CD4-positive, alpha-beta T cell treated with Interleukin-17A for 1 hour (primary cell): Measurements from ENCODE around the gene RELT.

Source experiments
- DNase-seq: peaks from one replicate; pipeline ENCODE4 v3.0.0-alpha.2; 2020

Gene RELT

DNA sequence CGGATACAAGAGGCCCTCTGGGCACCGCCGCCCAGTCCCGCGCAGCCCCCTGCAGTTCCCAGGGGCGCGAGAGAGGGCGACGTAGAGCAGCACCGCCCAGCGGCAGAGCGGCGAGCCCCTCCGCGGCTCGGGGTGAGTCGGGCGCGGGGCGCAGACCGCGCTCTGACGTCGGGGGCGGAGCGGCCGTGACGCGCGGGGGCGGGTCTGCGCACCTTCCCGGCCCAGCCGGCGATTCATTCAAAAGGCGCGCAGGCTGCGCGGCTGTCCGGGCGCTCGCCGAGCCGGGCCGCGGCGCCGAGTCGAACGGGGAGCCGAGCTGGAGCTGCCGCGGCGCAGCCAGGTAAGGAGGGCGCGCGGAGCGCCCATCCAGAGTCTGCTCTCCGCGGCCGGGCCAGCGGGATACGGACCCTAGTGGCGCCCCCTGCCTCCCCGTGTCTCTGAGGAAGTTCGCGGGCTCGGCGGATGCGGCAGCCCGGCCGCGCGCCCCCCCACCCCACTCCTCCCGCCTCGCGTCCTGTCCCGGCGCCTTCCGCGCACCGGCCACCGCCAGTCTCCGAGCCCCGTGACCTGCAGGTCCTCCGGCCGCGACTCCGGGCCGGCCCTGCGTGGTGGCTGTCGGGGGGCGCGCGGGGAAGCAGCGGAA, at the start of gene RELT:
Gene RELT, plus strand, starts transcription at position 240 of the 643 bp plus-strand sequence. CDS start 12,738 bp downstream, outside the sequence.
- DNase-seq = peak; percentile 95

DNA sequence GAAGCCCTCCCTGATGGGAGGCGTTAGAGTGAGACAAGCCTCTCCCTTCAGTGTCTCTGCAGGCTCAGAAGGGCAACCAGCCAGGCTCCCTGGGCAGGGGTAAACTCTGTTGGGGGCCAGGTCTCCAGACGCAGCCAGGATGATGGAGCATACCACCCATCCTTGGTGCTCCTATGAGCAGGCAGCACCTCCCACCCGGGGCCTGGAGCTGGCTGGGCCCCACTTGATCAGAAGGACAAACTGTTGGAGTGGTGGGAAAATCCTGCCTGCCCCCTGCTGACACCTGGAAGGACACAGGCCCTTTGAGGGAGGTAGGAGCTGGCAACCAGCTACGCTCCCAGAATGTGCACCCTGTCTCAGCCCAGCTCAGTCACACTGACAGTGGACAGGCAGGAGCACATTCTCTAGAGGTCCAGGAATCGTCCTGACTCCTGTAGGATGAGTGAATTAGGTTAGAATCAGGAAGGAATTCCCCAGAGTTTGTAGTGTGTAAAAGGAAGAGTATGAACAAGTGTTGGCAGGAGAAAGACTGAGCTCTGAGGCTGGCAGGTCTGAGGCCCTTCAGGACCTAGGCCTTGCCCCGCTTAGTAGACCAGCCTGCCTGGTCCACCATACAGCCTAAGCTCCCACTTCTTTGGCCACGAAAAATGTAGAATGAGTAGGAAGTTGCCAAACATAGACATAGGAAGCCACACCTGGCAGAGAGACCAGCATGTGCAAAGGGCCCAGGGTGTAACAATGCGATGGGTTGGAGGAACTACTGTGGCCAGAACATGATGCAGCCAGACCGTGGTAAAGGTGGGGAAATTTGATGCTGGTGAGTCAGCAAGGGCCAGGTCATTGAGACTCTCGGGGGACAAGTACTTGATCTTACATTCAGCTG, 49.0 kb upstream of the RELT start:
- DNase-seq = no peak

DNA sequence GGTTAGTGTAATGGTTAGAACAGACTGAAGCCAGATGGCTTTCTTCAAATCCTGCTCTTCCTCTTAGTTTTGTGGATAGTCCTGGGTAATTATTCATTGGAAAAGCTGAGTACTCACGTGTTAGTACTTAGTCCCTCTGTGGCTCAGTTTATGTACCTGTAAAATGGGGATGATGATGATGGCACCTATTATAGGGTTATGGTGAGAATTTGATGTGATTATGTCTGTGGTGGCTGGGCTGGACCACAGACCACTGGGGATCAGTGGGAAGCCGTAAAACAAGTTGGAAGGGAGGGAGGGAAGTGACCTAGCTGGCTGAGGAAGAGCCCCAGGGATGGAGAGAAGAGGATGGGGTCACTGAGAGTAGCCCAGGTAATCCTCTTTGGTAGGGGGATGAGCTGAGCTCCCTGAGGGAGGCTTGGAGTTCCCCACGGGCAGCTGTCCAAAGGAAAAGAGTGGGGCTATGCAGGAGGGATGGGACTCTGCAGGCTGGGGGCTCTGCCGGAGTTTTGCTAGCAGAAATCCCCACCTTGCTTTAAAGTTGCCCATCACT, 48.3 kb upstream of the RELT start:
- no peak for DNase-seq

GRCh38 chr11:73330569-73331093, 45.6 kb upstream of the RELT start:
- DNase-seq = no peak

DNA sequence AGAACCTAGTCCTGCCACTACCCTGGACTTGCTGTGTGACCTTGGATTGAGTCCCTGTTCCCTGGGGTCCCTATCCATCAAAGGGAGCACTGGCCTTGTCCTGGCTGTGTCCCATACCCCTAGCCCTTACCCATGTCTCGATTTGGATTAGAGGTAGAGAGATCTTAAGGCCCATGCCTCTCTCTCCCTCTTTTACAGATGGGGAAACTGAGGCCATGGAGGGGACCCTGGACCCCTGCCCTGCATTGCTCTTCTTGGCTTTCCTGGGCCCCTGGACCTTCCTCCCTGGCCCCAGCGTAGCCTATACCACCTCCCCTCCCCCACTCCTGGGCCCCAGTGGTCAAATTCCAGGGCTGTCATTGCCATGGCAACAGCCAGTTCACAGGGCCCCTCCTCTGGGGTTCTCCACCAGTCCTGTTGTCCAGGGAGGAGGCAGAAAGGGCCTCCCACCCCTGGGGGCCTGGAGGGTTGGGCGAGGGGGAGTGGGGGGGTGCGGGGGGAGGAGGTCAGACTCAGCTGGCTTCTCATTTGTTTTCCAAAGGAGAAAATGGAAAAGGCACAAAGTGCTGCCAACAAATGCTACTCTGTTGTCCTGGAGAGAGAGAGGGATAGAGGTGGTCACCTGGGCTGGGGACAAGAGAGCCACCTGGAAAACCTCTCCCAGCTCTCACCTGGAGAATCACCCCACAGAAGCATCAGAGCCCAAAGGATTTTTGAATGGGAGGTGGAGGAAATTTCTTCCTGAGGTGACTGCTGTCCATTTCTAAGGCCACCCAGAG, 44.9 kb upstream of the RELT start:
- no peak for DNase-seq

GRCh38 chr11:73333173-73333572, 43.0 kb upstream of the RELT start:
- no peak for DNase-seq

DNA sequence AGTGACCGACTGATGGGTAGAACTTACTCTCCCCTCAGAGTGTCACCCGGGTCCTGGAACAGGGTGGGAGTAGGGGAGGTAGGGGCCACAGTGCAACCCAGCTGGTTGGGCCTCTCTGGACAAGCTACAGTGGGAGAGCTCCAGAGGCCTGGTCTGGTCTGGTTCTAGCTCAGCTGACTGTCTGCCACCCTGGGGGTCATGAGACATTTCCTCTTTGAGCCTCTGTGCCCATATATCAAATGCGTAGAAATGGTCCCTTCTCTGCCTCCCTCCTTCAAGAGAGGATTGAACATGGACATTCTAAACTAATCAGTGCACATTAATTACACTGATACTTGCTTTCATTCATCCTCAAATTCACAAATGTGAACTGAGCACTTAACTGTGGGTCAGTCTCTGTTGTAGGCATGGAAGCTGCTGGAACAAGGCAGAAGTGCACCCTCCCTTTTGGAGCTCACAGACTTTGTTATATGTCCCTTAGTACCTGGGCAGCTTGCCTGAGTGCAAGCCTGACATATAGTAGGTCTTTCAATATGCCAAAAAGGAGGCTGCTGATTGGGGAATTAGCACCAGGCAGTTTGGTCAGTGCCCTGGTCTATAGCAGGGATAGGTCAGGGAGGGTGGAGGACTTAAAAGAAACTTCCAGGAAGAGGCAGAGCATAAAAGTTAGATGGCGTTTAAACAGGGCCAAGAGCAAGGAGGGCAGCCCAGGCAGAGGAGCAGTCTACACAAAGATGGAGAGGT, 42.4 kb upstream of the RELT start:
- no peak for DNase-seq

DNA sequence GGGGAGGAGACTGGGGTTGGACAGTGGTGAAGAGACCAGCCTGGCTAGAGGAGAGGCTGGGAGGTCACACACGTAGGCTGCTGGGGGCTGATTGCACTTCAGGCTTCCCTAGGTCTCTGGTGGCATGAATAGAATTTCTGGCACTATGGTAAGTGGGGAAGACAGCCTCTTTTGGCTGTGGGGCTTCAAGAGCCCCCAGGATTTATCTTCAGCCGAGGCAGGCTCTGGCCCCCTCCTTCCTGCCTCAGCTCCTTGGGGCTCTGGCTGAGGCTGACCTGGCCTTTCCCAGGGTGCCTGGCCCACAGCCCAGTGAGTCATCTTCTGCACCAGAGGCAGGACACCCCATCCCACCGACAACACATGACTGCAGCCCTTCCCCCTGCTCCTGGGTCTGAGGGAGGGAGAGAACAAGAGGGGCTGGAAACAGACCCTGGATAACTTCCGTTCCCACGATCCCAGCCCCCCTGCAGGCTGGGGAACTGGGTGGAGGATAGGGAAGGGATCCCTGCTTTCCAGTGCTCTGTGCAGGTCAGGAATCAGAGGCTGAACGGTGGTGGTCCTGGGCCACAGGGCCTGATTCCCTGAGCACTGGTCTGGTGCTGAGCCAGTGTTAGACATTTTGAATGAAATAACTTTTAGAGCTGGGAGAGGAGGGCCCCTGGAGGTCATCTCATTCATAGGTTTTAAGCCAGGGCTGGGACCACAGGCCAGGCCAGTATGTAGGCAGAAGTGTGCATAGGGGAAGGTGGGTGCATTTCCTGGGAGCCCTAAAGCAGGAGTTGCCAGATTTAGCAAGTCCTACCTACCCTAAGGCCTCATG, 41.6 kb upstream of the RELT start:
- DNase-seq = no peak

GRCh38 chr11:73335204-73335923, 40.8 kb upstream of the RELT start:
- DNase-seq = peak; percentile 79

- DNase-seq = no peak
Measured at GRCh38 chr11:73337846-73338245, 38.4 kb upstream of the RELT start.

DNA sequence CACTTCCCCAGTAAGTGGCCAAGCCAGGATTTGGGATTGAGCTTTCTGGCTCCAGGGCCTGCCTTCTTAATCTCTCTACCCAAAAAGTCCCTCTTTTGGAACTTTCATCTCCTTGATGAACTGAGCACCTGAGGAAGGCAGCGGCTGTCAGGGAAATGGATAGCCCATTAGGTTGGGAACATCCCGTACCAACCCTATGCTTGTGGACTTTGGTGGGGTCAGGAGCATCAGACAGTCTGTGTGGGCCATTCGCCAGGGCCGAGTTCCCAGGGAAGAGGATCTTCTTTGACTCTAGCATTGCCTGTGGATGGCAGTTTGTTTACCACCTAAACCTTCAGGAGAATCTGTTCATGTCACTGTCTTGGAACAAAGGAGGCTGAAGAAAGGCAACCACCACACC, 37.9 kb upstream of the RELT start:
- no peak for DNase-seq

DNA sequence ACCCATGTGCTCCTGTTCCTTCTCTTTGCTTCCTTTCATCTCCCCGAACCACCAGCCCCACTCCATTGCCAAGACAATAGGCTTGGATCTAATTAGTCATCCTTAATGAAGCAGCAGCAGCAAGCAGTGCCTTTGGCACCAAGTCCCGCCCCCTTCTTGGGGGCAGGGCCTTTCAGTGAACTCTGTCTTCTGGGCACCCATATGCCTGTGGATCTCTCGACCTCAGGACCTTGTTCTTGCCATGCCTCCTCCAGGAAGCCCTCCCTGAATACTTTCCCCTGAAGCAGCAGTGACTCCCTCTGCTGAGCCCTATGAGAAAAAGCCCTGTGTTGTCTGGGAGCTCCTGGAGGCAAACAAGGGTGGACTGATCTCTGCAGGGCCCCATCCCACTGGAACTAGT, 36.0 kb upstream of the RELT start:
- DNase-seq = no peak

DNA sequence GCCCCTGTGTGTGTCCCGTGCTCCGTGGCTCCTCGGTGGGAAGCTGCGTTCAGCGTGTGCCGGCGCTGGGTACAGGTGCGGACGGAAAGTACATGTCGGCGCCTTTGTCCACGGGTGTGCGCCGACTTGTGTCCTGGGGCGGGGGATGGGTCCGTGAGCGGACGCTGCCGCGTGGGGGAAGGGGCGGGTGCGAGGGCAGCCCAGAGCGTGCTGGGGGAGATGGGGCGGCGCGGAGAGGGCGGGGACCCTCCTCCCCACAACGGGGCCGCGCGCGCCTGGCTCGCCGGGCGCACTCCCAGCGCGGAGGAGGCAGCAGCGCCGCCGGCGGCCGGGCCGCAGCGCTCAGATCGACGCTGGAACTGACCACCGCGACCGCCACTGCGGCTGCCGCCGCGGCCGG, 33.6 kb upstream of the RELT start:
- DNase-seq = no peak

GRCh38 chr11:73343076-73343873, 32.9 kb upstream of the RELT start:
- no peak for DNase-seq

GRCh38 chr11:73344191-73344607, 32.0 kb upstream of the RELT start:
- no peak for DNase-seq

DNA sequence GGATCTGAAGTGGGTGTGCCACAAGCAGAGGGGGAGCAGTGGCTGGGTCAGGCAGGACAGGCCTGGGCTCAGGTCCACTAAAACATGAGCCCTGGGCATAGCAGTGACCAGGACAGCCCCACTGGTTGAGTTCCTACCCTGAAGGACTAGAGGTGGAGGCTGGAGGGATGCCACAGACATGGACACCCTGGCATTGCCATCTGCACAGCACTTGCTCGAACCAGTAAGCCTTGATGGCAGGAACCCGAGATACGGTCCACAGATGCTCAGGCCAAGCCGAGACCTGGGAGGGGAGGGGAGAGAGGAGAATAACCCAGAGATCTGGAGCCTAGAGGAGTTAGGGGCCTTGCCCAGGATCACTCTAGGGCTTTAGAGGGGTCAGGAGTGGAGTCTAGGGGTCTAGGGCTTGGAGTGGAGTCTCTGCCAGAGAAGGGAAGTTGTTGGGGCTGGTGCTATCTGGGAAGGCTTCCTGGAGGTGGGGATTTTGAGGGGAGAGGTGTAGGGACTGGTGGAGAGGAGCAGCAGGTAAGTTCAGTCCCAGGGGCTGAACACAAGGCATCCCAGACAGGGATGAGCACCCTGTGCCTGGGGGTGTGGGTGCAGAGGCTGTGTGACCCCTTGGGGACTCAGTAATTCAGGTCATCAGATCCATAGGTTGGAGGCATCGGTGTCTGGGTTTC, 30.6 kb upstream of the RELT start:
- no peak for DNase-seq

DNA sequence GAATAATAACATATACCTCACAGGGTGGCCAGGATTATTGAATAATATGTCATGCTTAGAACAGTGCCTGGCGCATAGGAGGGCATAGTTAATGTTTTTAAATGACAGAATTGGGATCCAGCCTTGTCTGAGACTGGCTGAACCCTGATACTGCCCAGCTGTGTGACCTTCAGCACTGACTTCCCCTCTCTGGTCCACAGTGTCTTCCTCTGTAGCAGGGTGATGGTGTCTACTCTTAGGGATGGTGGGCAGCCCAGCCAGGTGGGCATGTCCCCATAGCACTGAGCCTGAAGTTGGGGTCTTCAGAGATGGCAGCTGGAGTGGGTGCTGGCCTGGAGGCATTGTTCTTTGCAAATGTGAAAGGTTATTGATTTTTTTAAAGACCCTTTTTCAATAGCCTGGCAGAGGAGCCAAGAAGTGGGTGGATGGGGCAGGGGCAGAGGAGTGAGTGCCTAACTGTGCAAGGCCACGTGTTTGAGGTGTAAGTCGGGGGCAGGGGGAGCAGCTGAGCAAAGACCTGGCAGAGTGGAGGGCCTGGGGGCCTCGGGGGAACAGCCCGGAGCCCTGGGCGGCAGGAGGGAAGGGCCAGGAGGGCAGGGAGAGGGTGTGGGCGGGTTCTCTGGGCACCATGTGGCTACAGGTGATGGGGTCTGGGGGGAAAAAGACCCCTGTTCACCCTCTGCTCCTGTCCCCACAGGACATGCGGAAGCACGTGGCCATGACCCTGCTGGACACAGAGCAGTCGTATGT, 29.8 kb upstream of the RELT start:
- DNase-seq = no peak

- DNase-seq = no peak
Measured at GRCh38 chr11:73347067-73347466, 29.1 kb upstream of the RELT start.
